Measurements from ENCODE around the gene PSMG3. TPM values are rescaled to one million over a fixed set of nuclear protein-coding genes. Genes with fewer than 3 reads are reported as not detected.

The PSMG3 gene
- total RNA-seq, 1 experiment from 2014 or later, result 33.3 TPM

GRCh38 chr7:1593904-1594421, 24.1 kb upstream of the PSMG3 start (continued):
- TF ChIP-seq HMGXB4 (CRISPR knock-in tag; IDR thresholded peaks at IDR 0.05) (no peak), RELA (CRISPR knock-in tag; IDR thresholded peaks at IDR 0.05; ENCODE audit: borderline replicate concordance) (no peak), ETV6 (CRISPR knock-in tag; IDR thresholded peaks at IDR 0.05) (no peak), ZSCAN18 (CRISPR knock-in tag; IDR thresholded peaks at IDR 0.05) (no peak), ATF1 (CRISPR knock-in tag; IDR thresholded peaks at IDR 0.05) (no peak), FOXP1 (CRISPR knock-in tag; IDR thresholded peaks at IDR 0.05; ENCODE audit: borderline replicate concordance) (no peak), ESRRA (CRISPR knock-in tag; IDR thresholded peaks at IDR 0.05; ENCODE audit: borderline replicate concordance) (no peak), E2F1 (CRISPR knock-in tag; IDR thresholded peaks at IDR 0.05) (no peak), NR2C2 (CRISPR knock-in tag; IDR thresholded peaks at IDR 0.05) (no peak), ZNF425 (CRISPR knock-in tag; conservative IDR thresholded peaks at IDR 0.05) (no peak), NFYB (CRISPR knock-in tag; conservative IDR thresholded peaks at IDR 0.05; ENCODE audit: low read depth) (no peak), SMAD4 (CRISPR knock-in tag; IDR thresholded peaks at IDR 0.05) (no peak)

- H3K27ac Mint-ChIP-seq, result no peak overlapping the region
- DNase-seq (ENCODE audit: low spot score) (no peak), ATAC-seq (peak; percentile 44)
- H3K4me3 Mint-ChIP-seq, result no peak overlapping the region
- H3K36me3 Mint-ChIP-seq, result peaks cover 8% of the 10 kb centered on the region
- H3K9me3 Mint-ChIP-seq, result peaks cover 13% of the 10 kb centered on the region
- ChIA-PET CTCF (no interaction called here), POLR2A (no interaction called here)
- peaks cover 2% of the 10 kb centered on the region; the same call in 1 of the 2 replicates for H3K27me3 Mint-ChIP-seq (ENCODE audit: low read depth)
- H3K4me1 Mint-ChIP-seq, result peaks cover 3% of the 10 kb centered on the region
- no peak for TF ChIP-seq RELA (CRISPR knock-in tag; IDR thresholded peaks at IDR 0.05; ENCODE audit: borderline replicate concordance)
- no peak for TF ChIP-seq NFYB (CRISPR knock-in tag; conservative IDR thresholded peaks at IDR 0.05; ENCODE audit: low read depth)
- TF ChIP-seq ZNF219 (CRISPR knock-in tag; IDR thresholded peaks at IDR 0.05; ENCODE audit: borderline replicate concordance), result no peak
- TF ChIP-seq SOX15 (CRISPR knock-in tag; IDR thresholded peaks at IDR 0.05), result no peak
- TF ChIP-seq CREM (CRISPR knock-in tag; IDR thresholded peaks at IDR 0.05), result no peak
- no peak for TF ChIP-seq ATF3 (CRISPR knock-in tag; conservative IDR thresholded peaks at IDR 0.05)
- no peak for TF ChIP-seq SMAD4 (CRISPR knock-in tag; IDR thresholded peaks at IDR 0.05)
- TF ChIP-seq HMGA2 (CRISPR knock-in tag; IDR thresholded peaks at IDR 0.05), result no peak
- no peak for TF ChIP-seq ZMAT4 (CRISPR knock-in tag; IDR thresholded peaks at IDR 0.05)
- no peak for TF ChIP-seq IRF1 (CRISPR knock-in tag; IDR thresholded peaks at IDR 0.05)
- no peak for TF ChIP-seq OVOL2 (CRISPR knock-in tag; IDR thresholded peaks at IDR 0.05; ENCODE audit: borderline replicate concordance)
- TF ChIP-seq ZNF671 (CRISPR knock-in tag; IDR thresholded peaks at IDR 0.05), result no peak
- TF ChIP-seq CDX4 (CRISPR knock-in tag; IDR thresholded peaks at IDR 0.05; ENCODE audit: borderline replicate concordance), result no peak
- TF ChIP-seq ZNF416 (CRISPR knock-in tag; IDR thresholded peaks at IDR 0.05), result no peak
- no peak for TF ChIP-seq ATF6 (CRISPR knock-in tag; IDR thresholded peaks at IDR 0.05)
These were observed 23.4 kb upstream of the PSMG3 start for GRCh38 chr7:1593091-1593866.
